AG09309 (cell line): ENCODE results near the gene MCM5.

Experiments used
- DNase-seq: peaks from one replicate; pipeline ENCODE4 v3.0.0-alpha.2; 2010; ENCODE audit warnings: low read depth
- H3K4me3 ChIP-seq: 2 replicates; pipeline ENCODE4 v1.5.1; 2011; ENCODE audit warnings: mild to moderate bottlenecking, low read depth, low read length, moderate library complexity; ENCODE audit not compliant: control insufficient read depth
- CTCF ChIP-seq: IDR thresholded peaks from 2 replicates; pipeline ENCODE4 v1.5.1; 2011; ENCODE audit warnings: mild to moderate bottlenecking, low read depth, low read length, inconsistent platforms; ENCODE audit not compliant: insufficient read depth, control insufficient read depth; ENCODE audit errors: missing control alignments

The MCM5 gene

DNA sequence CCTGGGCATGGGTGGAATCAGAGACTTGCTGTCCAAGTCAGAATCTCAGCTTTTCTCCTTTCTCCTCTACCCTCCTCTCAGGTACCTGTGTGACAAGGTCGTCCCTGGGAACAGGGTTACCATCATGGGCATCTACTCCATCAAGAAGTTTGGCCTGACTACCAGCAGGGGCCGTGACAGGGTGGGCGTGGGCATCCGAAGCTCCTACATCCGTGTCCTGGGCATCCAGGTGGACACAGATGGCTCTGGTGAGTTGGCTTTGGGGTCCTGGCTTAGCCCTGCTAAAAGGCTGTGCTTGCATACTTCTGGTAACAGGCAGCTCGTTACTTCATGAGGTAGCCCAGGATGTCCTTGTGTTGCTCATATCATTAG is 10.7 kb downstream of the MCM5 start:
- TF ChIP-seq CTCF = no peak
- DNase-seq = no peak
- H3K4me3 ChIP-seq = no peak overlapping the region

- TF ChIP-seq CTCF = no peak
- H3K4me3 ChIP-seq = no peak overlapping the region
- DNase-seq = no peak
These were observed 11.2 kb downstream of the MCM5 start for GRCh38 chr22:35411102-35411501.

- no peak overlapping the region for H3K4me3 ChIP-seq
- DNase-seq = no peak
- no peak for TF ChIP-seq CTCF
These were observed 13.7 kb downstream of the MCM5 start for GRCh38 chr22:35413624-35414023.

DNA sequence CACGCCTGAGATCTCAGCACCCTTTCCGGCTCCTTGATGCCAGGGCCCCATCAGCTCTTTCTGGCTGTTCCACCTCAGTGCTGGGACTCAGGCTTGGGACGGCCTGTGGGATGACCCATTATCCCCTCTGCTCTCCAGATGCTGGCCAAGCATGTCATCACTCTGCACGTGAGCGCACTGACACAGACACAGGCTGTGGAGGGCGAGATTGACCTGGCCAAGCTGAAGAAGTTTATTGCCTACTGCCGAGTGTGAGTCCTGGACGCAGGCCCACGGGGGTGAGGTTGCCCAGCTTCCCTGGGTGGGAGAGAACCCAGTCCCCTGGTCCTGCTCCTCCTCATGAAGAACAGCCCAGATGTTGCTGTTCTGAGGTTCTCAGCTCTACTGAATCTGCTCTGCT is 17.7 kb downstream of the MCM5 start:
- DNase-seq = no peak
- no peak for TF ChIP-seq CTCF

GRCh38 chr22:35418088-35418487 is 18.1 kb downstream of the MCM5 start:
- DNase-seq = peak; percentile 20
- no peak overlapping the region for H3K4me3 ChIP-seq
- TF ChIP-seq CTCF = no peak

More for the DNA sequence above, 17.7 kb downstream of the MCM5 start:
- H3K4me3 ChIP-seq = no peak overlapping the region

DNA sequence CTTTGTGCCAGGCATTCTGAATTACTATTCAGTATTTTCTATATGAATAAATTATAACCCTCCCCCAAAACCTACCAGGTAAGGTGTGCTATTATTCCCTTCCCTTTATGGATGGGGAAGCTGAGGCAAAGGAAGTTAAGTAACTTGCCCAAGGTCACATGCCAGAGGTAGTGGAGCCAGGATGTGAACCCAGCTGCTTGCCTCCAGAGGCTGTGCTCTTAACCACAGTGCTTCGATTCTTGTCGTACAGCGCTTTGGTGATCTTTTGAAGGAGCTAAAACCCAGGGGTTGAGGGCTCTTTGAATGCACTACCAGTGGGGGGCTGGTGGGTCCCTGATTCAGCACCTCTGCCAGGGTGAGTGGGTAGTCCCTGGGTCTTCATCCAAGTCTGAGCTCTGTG is 18.8 kb downstream of the MCM5 start:
- no peak overlapping the region for H3K4me3 ChIP-seq
- DNase-seq = no peak
- TF ChIP-seq CTCF = no peak

- H3K4me3 ChIP-seq = no peak overlapping the region
- no peak for DNase-seq
- TF ChIP-seq CTCF = no peak
These were observed 19.8 kb downstream of the MCM5 start for GRCh38 chr22:35419756-35420155.
